ENCODE measurements around the gene DHRS7C. TPM values are rescaled to one million over a fixed set of nuclear protein-coding genes. Genes with fewer than 3 reads are reported as not detected.

DHRS7C gene
- total and polyA plus RNA-seq, 4 donors = 0.26 to 0.28 TPM; not detected in 2

- TF ChIP-seq CTCF (IDR thresholded peaks at IDR 0.05; ENCODE audit: low read depth, low read length, missing input control) (no peak), TAF1 (conservative IDR thresholded peaks at IDR 0.05) (no peak), JUND (IDR thresholded peaks at IDR 0.05) (no peak), RAD21 (IDR thresholded peaks at IDR 0.05) (no peak), FOXA2 (IDR thresholded peaks at IDR 0.05) (no peak), SP1 (IDR thresholded peaks at IDR 0.05) (no peak)
Observed at GRCh38 chr17:9798008-9798407, 6.6 kb upstream of the DHRS7C start (continued).

- TF ChIP-seq HNF4A (conservative IDR thresholded peaks at IDR 0.05) (no peak), HNF4G (IDR thresholded peaks at IDR 0.05) (no peak), EGR1 (IDR thresholded peaks at IDR 0.05; ENCODE audit: low read depth in 2 of 2) (no peak), JUND (IDR thresholded peaks at IDR 0.05) (no peak), MAX (IDR thresholded peaks at IDR 0.05) (no peak), FOXA1 (IDR thresholded peaks at IDR 0.05) (no peak), CTCF (IDR thresholded peaks at IDR 0.05; ENCODE audit: low read depth, low read length, missing input control) (no peak), ZBTB33 (IDR thresholded peaks at IDR 0.05) (no peak), NR2F2 (IDR thresholded peaks at IDR 0.05) (no peak), RXRA (IDR thresholded peaks at IDR 0.05) (no peak), YY1 (IDR thresholded peaks at IDR 0.05) (no peak), TAF1 (conservative IDR thresholded peaks at IDR 0.05) (no peak), REST (IDR thresholded peaks at IDR 0.05) (no peak), FOXA2 (IDR thresholded peaks at IDR 0.05) (no peak), RAD21 (IDR thresholded peaks at IDR 0.05) (no peak), ATF3 (IDR thresholded peaks at IDR 0.05) (no peak), SP1 (IDR thresholded peaks at IDR 0.05) (no peak), GABPA (IDR thresholded peaks at IDR 0.05 in 1 of 2, conservative IDR thresholded peaks at IDR 0.05 in 1 of 2) (no peak)
- no peak overlapping the region for H3K27ac ChIP-seq (ENCODE audit: low read depth in 1 of 2, low read length in 2 of 2)
- no peaks in the 10 kb centered on the region for H3K9me3 ChIP-seq (ENCODE audit: control insufficient read depth in 4 of 4, low read length in 3 of 4)
- no peaks in the 10 kb centered on the region for H3K4me1 ChIP-seq (ENCODE audit: control insufficient read depth in 4 of 4, insufficient read depth in 4 of 4, low read length in 3 of 4)
- no peak for DNase-seq (ENCODE audit: low spot score)
- no peaks in the 10 kb centered on the region for H3K36me3 ChIP-seq (ENCODE audit: control insufficient read depth in 4 of 4, insufficient read depth in 3 of 4, low read depth in 1 of 4, low read length in 3 of 4)
- H3K4me3 ChIP-seq (ENCODE audit: low read depth in 1 of 3, low read length in 3 of 3) = no peak overlapping the region
- no peak overlapping the region for H3K9ac ChIP-seq (ENCODE audit: low read depth in 1 of 2, low read length in 2 of 2)
- H3K27me3 ChIP-seq (ENCODE audit: control insufficient read depth in 4 of 4, insufficient read depth in 4 of 4, low read length in 3 of 4) = peaks cover 0 to 3% (median 0%) of the 10 kb centered on the region in 4 donors
- 91% methylated on average over 15 of the region's 15 CpGs for WGBS
Observed at GRCh38 chr17:9792181-9792840, 919 bp upstream of the DHRS7C start.
